ENCODE data around the gene CYTH3.

GRCh38 chr7:6268907-6269306 lies 3.5 kb downstream of the CYTH3 start:
- TF ChIP-seq PAX5 (IDR thresholded peaks at IDR 0.05; ENCODE audit: insufficient read depth, low read length, severe bottlenecking) (no peak), POLR2A (IDR thresholded peaks at IDR 0.05; ENCODE audit: low read depth, low read length) (no peak), POLR2AphosphoS5 (IDR thresholded peaks at IDR 0.05; ENCODE audit: low read depth, low read length) (no peak), TAF1 (IDR thresholded peaks at IDR 0.05; ENCODE audit: low read depth, low read length) (no peak), SPI1 (IDR thresholded peaks at IDR 0.05; ENCODE audit: low read depth, low read length) (no peak), POU2F2 (IDR thresholded peaks at IDR 0.05; ENCODE audit: low read depth, low read length) (no peak)
